WTC11 (cell line): ENCODE data around the gene FSTL4. TPM values are rescaled to one million over a fixed set of nuclear protein-coding genes. Genes with fewer than 3 reads are reported as not detected.

Experiments
- ATAC-seq: fragments of 200-7000 bp; cut with Tn5 transposase; 2 replicates; pipeline ENCODE4 v1.10.0; 2021; ENCODE audit warnings: mild to moderate bottlenecking, moderate library complexity
- CTCF ChIA-PET: fragments of 300-600 bp; sonication (Branson Sonifier 250); formaldehyde crosslinking; loops from one replicate; lab custom pipeline; 2021; ENCODE audit warnings: antibody characterized with exemption; lab: Charles Lee
- POLR2A ChIA-PET: fragments of 350-600 bp; sonication (Branson Sonifier 250); formaldehyde crosslinking; loops from one replicate; lab custom pipeline; 2021; ENCODE audit warnings: antibody characterized with exemption; lab: Charles Lee
- DNase-seq: peaks from one replicate; pipeline ENCODE4 v3.0.0; 2021; ENCODE audit warnings: low spot score
- H3K27ac Mint-ChIP-seq: 2 replicates; pipeline ENCODE4 v1.8.0; 2021; ENCODE audit warnings: mixed read lengths
- H3K27me3 Mint-ChIP-seq: 2 replicates; pipeline ENCODE4 v1.8.0; 2021; ENCODE audit warnings: low read depth, mild to moderate bottlenecking, moderate library complexity, mixed read lengths
- H3K36me3 Mint-ChIP-seq: 2 replicates; pipeline ENCODE4 v1.8.0; 2021; ENCODE audit warnings: mixed read lengths
- H3K4me1 Mint-ChIP-seq: 2 replicates; pipeline ENCODE4 v1.8.0; 2022; ENCODE audit warnings: mixed read lengths
- H3K4me3 Mint-ChIP-seq: 2 replicates; pipeline ENCODE4 v1.8.0; 2021; ENCODE audit warnings: mild to moderate bottlenecking, moderate library complexity, mixed read lengths
- H3K9me3 Mint-ChIP-seq: 2 replicates; pipeline ENCODE4 v1.8.0; 2021; ENCODE audit warnings: mixed read lengths
- ATF1 ChIP-seq: sonication (generic); formaldehyde crosslinking; IDR thresholded peaks from 2 replicates; pipeline ENCODE4 v1.8.1; 2023; ENCODE audit warnings: mild to moderate bottlenecking, moderate library complexity, missing genetic modification reagents
- E2F1 ChIP-seq: sonication (generic); formaldehyde crosslinking; IDR thresholded peaks from 2 replicates; pipeline ENCODE4 v1.8.0; 2022; ENCODE audit warnings: mild to moderate bottlenecking, missing genetic modification reagents
- EMX1 ChIP-seq: fragments of 250-450 bp; sonication (Bioruptor Pico); IDR thresholded peaks from 2 replicates; pipeline ENCODE4 v1.8.0; 2021; ENCODE audit warnings: mild to moderate bottlenecking
- ESRRA ChIP-seq: sonication (generic); formaldehyde crosslinking; IDR thresholded peaks from 2 replicates; pipeline ENCODE4 v1.8.1; 2022; ENCODE audit warnings: mild to moderate bottlenecking, missing genetic modification reagents, borderline replicate concordance
- FOXP1 ChIP-seq: sonication (generic); formaldehyde crosslinking; IDR thresholded peaks from 2 replicates; pipeline ENCODE4 v1.8.0; 2022; ENCODE audit warnings: missing genetic modification reagents, mild to moderate bottlenecking, moderate library complexity, borderline replicate concordance
- GABPB1 ChIP-seq: sonication (generic); formaldehyde crosslinking; IDR thresholded peaks from 2 replicates; pipeline ENCODE4 v1.8.1; 2023; ENCODE audit warnings: mild to moderate bottlenecking, missing genetic modification reagents
- HMGXB4 ChIP-seq: sonication (generic); formaldehyde crosslinking; IDR thresholded peaks from 2 replicates; pipeline ENCODE4 v1.8.1; 2023; ENCODE audit warnings: mild to moderate bottlenecking, moderate library complexity, missing genetic modification reagents
- JAZF1 ChIP-seq: fragments of 250-450 bp; sonication (Bioruptor Pico); IDR thresholded peaks from 2 replicates; pipeline ENCODE4 v1.9.0; 2021; ENCODE audit warnings: moderate library complexity, mild to moderate bottlenecking, inconsistent platforms
- MXD4 ChIP-seq: fragments of 250-450 bp; sonication (Bioruptor Pico); IDR thresholded peaks from 2 replicates; pipeline ENCODE4 v1.8.0; 2021; ENCODE audit warnings: mild to moderate bottlenecking, moderate library complexity, borderline replicate concordance
- NFATC4 ChIP-seq: fragments of 250-450 bp; sonication (Bioruptor Pico); IDR thresholded peaks from 2 replicates; pipeline ENCODE4 v1.9.0; 2021; ENCODE audit warnings: mild to moderate bottlenecking
- NR2C2 ChIP-seq: sonication (generic); formaldehyde crosslinking; IDR thresholded peaks from 2 replicates; pipeline ENCODE4 v1.8.0; 2022; ENCODE audit warnings: mild to moderate bottlenecking, missing genetic modification reagents
- PRDM15 ChIP-seq: sonication (generic); formaldehyde crosslinking; IDR thresholded peaks from 2 replicates; pipeline ENCODE4 v1.8.0; 2022; ENCODE audit warnings: missing genetic modification reagents
- RORB ChIP-seq: fragments of 250-450 bp; sonication (Bioruptor Pico); IDR thresholded peaks from 2 replicates; pipeline ENCODE4 v1.9.0; 2021; ENCODE audit warnings: mild to moderate bottlenecking
- SMAD4 ChIP-seq: sonication (generic); formaldehyde crosslinking; IDR thresholded peaks from 2 replicates; pipeline ENCODE4 v1.8.0; 2022; ENCODE audit warnings: mild to moderate bottlenecking, missing genetic modification reagents
- TCF7 ChIP-seq: sonication (generic); formaldehyde crosslinking; IDR thresholded peaks from 2 replicates; pipeline ENCODE4 v1.8.0; 2022; ENCODE audit warnings: mild to moderate bottlenecking, low read depth, missing genetic modification reagents, moderate library complexity
- ZNF396 ChIP-seq: fragments of 250-450 bp; sonication (Bioruptor Pico); IDR thresholded peaks from 2 replicates; pipeline ENCODE4 v1.8.0; 2021; ENCODE audit warnings: mild to moderate bottlenecking, moderate library complexity, borderline replicate concordance
- total RNA-seq: library from RNA; stranded (reverse); gene quantifications from 3 replicates; pipeline ENCODE4 v1.2.3, GENCODE V29; 2021
- TF ChIP-seq, protein P1 (sequence below): fragments of 200-600 bp; IDR thresholded peaks from 2 replicates; pipeline ENCODE4 v1.8.0; 2022; ENCODE audit warnings: antibody characterized with exemption
- TF ChIP-seq, protein P2 (sequence below): sonication (generic); formaldehyde crosslinking; IDR thresholded peaks from 2 replicates; pipeline ENCODE4 v1.8.1; 2022; ENCODE audit warnings: missing genetic modification reagents, borderline replicate concordance
- TF ChIP-seq, protein P3 (sequence below): sonication (generic); formaldehyde crosslinking; IDR thresholded peaks from 2 replicates; pipeline ENCODE4 v1.8.1; 2023; ENCODE audit warnings: mild to moderate bottlenecking, missing genetic modification reagents, moderate library complexity

FSTL4 gene
- total RNA-seq, 1 experiment from 2014 or later, result 6.1 TPM

DNA sequence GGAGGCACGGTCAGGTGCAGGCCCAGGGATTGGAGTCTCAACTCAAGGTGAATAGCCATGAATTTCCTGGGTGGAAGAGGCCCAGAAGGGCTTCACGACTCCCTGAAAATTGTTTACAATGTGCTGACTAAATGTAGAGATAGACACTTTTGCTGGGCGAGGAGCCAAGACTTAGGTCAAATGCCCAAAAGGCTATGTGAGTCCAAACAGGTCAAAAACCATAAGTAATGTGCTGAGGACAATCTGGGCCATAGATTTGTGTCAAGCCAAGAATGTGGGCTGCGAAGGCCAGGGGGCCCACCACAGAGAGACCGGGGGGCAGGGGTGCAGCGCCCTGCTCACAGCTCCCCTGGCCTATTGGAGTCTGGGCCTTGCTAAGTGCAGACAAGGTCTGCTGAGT lies 362.7 kb downstream of the FSTL4 start (continued):
- no peak for TF ChIP-seq PRDM15 (CRISPR knock-in tag)
- no peak for TF ChIP-seq ZNF396 (CRISPR knock-in tag)

DNA sequence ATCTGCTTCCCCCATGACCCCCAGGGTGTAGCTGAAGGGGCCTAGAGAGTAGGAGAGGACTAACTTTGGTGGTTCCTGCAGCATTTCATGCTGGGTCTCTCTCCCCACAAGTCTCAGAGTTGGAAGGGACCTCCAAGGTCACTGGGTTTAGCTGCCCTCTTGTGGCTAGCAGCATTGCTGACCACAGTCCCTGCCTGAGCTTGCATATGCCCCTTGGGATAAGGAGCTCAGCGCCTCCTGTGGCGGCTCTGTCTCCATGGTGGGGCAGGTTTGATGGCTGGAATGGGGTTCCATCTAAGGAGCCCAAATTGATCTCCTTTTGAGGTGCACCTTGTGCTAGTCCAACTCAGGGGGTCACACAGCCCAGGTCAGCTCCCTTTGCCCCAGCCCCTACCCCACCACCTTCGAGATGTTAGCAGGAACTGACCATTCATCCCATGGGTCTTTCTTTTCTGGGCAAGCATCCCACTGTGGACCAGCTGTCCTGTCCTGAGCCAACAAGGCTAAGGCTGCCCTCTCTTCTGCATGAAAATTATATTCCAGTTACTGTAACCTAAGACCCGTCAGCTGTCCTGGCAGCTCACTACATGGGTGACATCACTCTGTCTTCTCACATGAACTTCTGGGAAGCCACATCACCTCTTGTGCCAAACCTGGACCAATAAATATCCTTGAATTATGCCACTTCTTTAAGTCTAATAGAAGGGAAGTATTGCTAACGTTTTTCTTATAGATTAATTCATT lies 364.3 kb downstream of the FSTL4 start:
- no peak overlapping the region for H3K4me3 Mint-ChIP-seq
- no peak for TF ChIP-seq EMX1
- no peak for TF ChIP-seq ZNF396 (CRISPR knock-in tag)
- peak; percentile 50; the same call in 1 of the 2 replicates for TF ChIP-seq ESRRA
- TF ChIP-seq, protein P1, sequence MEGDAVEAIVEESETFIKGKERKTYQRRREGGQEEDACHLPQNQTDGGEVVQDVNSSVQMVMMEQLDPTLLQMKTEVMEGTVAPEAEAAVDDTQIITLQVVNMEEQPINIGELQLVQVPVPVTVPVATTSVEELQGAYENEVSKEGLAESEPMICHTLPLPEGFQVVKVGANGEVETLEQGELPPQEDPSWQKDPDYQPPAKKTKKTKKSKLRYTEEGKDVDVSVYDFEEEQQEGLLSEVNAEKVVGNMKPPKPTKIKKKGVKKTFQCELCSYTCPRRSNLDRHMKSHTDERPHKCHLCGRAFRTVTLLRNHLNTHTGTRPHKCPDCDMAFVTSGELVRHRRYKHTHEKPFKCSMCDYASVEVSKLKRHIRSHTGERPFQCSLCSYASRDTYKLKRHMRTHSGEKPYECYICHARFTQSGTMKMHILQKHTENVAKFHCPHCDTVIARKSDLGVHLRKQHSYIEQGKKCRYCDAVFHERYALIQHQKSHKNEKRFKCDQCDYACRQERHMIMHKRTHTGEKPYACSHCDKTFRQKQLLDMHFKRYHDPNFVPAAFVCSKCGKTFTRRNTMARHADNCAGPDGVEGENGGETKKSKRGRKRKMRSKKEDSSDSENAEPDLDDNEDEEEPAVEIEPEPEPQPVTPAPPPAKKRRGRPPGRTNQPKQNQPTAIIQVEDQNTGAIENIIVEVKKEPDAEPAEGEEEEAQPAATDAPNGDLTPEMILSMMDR, result peak; percentile 15; the same call in 1 of the 2 replicates
- no peak for TF ChIP-seq JAZF1
- TF ChIP-seq NR2C2 (CRISPR knock-in tag), result no peak
- TF ChIP-seq ATF1 (CRISPR knock-in tag), result no peak
- no peak for TF ChIP-seq SMAD4 (CRISPR knock-in tag)
- no peak for TF ChIP-seq MXD4 (CRISPR knock-in tag)
- TF ChIP-seq, protein P2, sequence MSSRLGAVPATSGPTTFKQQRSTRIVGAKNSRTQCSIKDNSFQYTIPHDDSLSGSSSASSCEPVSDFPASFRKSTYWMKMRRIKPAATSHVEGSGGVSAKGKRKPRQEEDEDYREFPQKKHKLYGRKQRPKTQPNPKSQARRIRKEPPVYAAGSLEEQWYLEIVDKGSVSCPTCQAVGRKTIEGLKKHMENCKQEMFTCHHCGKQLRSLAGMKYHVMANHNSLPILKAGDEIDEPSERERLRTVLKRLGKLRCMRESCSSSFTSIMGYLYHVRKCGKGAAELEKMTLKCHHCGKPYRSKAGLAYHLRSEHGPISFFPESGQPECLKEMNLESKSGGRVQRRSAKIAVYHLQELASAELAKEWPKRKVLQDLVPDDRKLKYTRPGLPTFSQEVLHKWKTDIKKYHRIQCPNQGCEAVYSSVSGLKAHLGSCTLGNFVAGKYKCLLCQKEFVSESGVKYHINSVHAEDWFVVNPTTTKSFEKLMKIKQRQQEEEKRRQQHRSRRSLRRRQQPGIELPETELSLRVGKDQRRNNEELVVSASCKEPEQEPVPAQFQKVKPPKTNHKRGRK (CRISPR knock-in tag), result no peak
- no peak for TF ChIP-seq NFATC4 (CRISPR knock-in tag)
- TF ChIP-seq RORB, result no peak
- 0 out of 2 replicates have a peak, but pooled peaks have one; percentile 24 for TF ChIP-seq FOXP1 (CRISPR knock-in tag)
- no peak for TF ChIP-seq E2F1 (CRISPR knock-in tag)
- TF ChIP-seq HMGXB4 (CRISPR knock-in tag), result peak; percentile 54; the same call in 1 of the 2 replicates
- TF ChIP-seq, protein P3, sequence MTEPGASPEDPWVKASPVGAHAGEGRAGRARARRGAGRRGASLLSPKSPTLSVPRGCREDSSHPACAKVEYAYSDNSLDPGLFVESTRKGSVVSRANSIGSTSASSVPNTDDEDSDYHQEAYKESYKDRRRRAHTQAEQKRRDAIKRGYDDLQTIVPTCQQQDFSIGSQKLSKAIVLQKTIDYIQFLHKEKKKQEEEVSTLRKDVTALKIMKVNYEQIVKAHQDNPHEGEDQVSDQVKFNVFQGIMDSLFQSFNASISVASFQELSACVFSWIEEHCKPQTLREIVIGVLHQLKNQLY, result no peak
- no peak for TF ChIP-seq TCF7 (CRISPR knock-in tag)
- TF ChIP-seq GABPB1 (CRISPR knock-in tag), result no peak
- TF ChIP-seq, all 79 proteins: peak for 4
- H3K36me3 Mint-ChIP-seq, result no peaks in the 10 kb centered on the region
- ATAC-seq (peak; percentile 85), DNase-seq (peak; percentile 77)
- H3K27me3 Mint-ChIP-seq, result no peaks in the 10 kb centered on the region
- POLR2A ChIA-PET, result interaction anchor here (0.6 kb wide), 1 partner anchor 12 kb away, joined by 3 read pairs; no protein-coding TSS in a partner anchor
- no peaks in the 10 kb centered on the region for H3K9me3 Mint-ChIP-seq
- H3K4me1 Mint-ChIP-seq, result peaks cover 7% of the 10 kb centered on the region
- CTCF ChIA-PET, result interaction anchor here (0.6 to 4.6 kb wide), 55 partner anchors 8 to 394 kb away, joined by 3 to 68 read pairs (median 5); partner anchors contain the start of gene FSTL4
- no peak overlapping the region for H3K27ac Mint-ChIP-seq
